Amniotic stem cell (primary cell): ENCODE measurements around the gene WWC2.

ENCODE experiments used
- DNase-seq: peaks from one replicate; lab custom pipeline; 2025; lab: John Stamatoyannopoulos, UW

Gene WWC2

DNA sequence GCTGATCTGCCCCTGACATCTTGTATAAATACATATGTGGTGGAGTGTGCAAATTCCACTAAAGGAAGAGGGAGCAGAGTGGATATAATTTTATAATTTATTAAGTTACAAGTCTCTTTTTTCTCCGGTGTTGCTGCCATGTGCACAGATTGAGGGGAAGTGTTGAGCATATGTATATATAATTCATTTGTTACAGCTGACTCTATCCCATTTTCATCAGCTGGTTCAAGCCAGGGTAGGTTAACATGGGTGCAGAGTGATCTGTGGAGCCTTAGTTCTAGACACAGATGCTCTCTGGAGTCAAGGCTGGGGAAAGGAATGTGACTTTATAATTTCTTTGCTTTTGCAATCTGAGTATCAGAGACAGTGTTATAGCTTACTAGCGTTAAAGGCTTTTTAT lies 103.5 kb downstream of the WWC2 start:
- DNase-seq: no peak

- DNase-seq: no peak
Observed at GRCh38 chr4:183204793-183205192, 105.7 kb downstream of the WWC2 start.

GRCh38 chr4:183205193-183205592 lies 106.1 kb downstream of the WWC2 start:
- DNase-seq: no peak

DNA sequence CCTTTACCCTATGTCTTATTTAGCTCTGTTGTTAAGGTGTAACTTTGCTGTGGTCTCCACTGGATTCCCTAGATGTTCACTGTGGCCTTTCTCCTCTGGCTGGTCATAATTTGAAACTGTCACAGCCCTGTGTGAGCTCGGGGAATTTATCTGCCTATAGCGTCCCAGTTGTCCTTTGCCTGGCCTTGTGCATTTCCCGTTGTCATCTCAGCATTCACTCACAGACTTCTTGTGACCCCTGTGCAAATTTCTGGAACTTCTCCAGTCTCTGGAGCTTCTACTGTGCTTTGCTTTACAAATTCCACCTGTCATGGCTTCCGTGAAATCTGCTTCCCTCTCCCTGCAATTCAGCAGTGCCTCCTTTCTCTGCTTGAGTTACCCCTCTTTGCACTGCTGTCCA lies 106.7 kb downstream of the WWC2 start:
- DNase-seq: no peak

DNA sequence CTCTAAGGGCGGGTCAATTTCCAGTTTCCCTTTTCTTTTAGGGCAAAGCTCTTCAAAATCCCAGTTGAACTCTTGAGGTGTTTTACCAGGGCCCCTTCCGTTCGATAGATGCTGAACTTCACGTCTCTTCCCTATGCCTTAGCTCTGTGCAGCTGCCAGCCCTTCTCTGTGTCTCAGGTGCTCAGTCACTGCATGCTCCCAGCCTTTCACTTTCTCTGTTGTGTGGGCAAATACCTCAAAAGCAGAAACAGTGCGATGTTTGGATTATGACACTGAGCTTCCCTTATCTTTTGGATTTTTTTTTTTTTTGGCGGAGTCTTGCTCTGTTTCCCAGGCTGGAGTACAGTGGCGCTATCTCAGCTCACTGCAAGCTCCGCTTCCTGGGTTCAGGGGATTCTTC lies 112.5 kb downstream of the WWC2 start:
- no peak for DNase-seq

DNA sequence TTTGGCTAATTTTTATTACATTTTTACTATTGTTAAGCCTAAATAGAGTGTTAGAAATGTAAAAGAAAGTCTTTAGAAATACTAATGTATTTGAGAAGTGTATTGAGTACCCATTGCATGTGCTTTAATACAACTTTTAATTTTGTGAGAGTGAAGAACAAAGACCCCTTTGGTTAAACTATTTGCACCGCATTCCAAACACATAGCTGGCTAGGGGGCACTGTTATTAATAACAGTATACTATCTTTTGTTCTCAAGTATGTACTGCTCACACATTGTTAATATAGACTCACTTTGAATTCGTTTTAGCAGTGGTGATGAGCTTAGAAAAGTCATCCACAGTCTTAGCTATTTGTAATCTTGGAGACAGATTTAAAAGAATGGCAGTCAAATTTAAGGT lies 114.9 kb downstream of the WWC2 start:
- no peak for DNase-seq

- DNase-seq: no peak
Observed at GRCh38 chr4:183214912-183215488, 115.9 kb downstream of the WWC2 start.

DNA sequence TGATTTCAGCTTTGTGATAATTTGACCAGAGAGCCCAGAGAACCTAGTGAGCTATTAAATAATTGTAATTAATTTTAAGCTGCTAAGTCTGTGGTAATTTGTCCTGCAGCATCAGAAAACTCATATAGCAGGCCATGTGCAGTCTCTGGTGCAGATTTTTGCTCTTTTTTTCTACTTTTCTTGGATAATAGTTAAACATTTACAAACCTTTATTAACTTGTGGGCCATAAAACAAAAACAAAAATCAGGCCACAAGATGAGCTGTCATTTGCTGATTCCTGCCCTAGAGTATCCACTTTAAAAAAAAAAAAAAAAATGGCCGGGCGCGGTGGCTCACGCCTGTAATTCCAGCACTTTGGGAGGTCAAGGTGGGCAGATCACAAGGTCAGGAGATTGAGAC lies 121.2 kb downstream of the WWC2 start:
- no peak for DNase-seq

DNA sequence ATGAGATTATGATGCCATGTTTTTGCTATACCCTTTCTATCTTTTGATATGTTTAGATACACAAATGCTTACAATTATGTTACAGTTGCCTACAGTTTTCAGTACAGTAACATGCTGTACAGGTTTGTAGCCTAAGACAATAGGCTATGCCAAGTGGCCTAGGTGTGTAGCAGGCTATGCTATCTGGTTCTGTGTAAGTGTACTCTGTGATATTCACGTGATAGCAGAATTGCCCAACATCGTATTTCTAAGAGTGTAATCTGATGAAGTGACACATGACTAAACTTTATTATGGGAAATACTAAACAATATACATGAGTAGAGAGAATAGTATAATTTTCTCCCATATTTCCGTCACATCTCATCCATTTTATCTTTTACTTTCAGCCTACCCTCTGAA lies 124.0 kb downstream of the WWC2 start:
- DNase-seq: no peak

DNA sequence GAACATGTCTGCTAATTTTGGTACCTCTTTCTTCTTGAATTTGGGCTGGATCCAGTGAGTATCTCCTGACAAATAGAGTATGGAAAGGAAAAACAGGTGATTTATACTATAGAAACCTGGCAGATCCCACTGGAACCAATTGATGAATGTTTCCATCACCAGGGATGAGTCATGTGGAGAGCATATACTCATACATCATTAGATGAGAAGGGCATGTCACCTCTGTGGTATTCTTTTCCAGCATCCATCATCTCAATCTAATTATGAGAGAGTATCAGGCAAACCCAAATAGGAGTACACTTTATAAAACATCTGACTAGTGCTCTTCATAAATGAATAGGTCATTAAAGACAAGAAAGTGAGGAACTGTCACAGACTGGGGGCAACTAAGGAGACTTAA lies 130.3 kb downstream of the WWC2 start:
- DNase-seq: no peak

DNA sequence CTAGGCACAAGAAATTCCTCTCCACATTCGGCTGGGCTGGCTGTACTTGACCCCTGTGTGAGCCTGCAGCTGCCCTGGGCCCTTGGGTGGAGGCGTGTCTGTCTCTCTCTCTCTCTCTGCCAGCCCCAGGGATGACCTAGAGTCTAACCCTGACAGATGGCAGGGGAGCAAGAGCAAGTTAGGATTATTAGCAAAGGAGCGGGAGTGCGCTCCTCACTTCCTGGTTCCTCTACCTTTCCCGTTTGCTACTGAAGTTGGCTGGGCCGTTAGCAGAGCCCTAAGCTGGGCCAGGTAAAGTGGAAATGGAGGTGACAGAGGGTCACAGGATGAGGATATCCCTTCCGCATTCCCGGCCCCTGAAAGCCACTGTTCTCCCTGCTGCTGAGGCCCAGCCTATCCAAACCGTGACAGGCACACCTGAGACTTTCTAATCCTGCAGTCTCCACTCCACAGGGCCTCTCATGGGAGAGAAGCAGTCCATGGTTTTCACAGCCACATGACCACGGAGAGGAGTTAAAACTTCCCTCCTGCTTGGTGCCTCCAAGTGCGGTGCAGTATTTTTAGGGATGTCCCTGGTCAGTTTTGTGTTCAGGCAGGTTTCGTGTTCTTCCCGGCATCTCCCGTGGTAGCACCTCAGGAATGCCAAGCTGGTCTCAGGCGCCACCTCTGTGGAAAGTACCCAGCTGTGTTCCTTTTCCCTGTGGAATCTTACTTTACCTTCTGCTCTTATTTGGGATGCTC lies 141.7 kb downstream of the WWC2 start:
- DNase-seq: no peak

- DNase-seq: no peak
Observed at GRCh38 chr4:183241322-183241640, 142.2 kb downstream of the WWC2 start.

GRCh38 chr4:183241721-183242151 lies 142.7 kb downstream of the WWC2 start:
- DNase-seq: no peak

- DNase-seq: no peak
Observed at GRCh38 chr4:183242291-183242690, 143.2 kb downstream of the WWC2 start.

DNA sequence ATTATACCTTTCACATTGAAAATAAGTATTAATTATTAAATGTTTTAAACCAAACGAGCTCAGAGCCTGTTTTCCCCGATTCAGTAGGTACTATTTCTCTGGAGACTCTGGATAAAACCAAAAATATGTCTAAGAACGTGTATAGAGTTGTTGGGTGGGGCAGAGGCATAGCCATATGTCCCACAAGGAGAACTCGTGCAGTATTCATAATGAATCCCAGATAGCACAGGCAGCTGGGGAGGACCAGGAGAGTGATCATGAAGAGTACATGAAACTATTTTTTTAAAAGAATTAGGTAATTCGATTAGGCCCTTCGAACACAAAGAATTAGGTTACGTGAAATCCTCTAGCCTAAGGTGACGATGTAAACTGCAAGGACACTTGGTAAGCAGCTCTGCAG lies 145.0 kb downstream of the WWC2 start:
- no peak for DNase-seq

- DNase-seq: no peak
Observed at GRCh38 chr4:183244506-183244905, 145.4 kb downstream of the WWC2 start.

DNA sequence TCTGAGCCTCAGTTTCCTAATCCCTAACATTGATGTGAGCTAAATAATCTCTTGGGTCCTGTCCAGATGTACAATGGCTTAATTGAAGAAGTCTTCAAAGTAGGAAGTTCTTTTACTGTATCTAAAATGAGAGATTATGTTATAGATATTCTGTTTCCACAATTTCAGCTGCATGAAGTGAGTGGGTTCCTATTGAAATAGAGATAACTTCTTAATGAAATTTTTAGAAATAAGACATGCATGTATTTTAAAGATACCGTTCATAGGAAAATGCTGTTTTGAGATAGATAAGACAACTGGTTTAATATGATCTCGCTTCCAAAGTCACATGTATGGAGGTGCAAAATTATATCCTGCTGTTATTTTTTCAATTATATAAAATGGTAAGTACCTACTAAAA lies 149.1 kb downstream of the WWC2 start:
- DNase-seq: no peak

DNA sequence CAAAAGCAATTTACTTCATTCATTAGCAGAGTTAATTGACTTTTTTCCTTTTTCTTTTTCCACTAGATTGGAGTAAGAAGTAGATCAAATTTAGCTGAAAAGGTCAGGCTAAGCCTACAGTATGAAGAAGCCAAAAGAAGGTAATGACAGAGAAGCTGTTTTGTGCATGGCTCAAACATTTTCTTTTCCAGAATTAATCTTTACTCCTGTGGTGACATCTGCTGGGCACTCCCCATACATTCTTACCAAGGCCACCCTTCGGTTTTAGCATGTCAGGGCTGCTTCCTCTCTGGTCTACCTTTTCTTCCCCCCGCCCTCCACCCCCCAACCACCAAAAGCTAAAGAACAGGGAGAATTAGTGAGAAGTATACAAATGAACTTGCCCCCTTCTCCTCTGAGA lies 150.8 kb downstream of the WWC2 start:
- DNase-seq: no peak

- no peak for DNase-seq
Observed at GRCh38 chr4:183250831-183251230, 151.8 kb downstream of the WWC2 start.

DNA sequence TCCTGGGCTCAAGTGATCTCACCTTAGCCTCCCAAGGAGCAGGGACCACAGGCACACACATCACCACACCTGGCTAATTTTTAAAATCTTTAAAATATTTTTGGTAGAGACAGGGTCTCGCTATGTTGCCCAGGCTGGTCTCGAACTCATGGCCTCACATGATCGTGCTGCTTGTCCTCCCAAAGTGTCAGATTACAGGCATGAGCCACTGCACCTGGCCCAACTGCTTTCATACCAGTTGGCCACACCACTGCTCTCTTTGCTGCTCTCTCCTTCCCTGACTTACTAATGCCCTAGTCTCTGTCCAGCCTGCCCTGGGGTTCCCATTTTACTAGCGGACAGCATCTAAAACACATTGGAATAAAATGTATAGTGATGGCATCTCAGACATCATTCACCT lies 153.9 kb downstream of the WWC2 start:
- no peak for DNase-seq

DNA sequence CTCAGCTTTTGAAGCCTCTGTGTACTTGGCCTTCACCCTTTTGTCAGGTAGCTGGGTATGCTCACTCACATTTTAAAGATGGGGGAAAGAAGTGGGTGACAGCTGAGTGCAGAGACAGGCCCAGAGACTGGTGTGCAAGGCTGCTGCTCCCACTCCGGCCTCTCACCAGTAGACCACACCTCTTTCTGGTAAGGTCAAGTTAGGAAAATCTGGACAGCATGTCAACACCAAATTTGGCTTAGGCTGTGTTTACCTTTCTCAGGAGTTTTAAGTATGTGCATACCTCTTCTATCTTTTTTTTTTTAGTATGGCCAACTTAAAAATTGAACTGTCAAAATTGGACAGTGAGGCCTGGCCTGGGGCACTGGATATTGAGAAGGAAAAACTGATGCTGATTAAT lies 154.4 kb downstream of the WWC2 start:
- DNase-seq: no peak

DNA sequence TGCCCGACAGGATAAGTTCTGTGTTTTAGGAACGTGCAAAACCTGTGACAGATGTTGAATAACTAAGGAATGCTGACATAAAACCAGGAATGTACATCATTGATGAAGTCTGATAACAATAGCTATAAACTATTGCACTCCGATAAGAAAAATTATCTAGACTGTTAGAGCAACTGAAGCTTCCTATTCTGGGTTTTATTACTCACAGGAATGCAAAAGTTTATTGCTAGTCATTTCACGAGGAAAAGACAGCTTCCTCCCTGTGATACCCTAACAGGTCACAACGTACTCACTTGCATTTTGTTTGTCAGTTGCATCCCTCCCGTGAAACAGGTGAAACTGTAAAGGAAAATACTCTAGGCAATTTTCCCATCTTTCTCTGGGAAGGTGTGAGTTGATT lies 155.1 kb downstream of the WWC2 start:
- DNase-seq: no peak

GRCh38 chr4:183255487-183255886 lies 156.4 kb downstream of the WWC2 start:
- no peak for DNase-seq

- no peak for DNase-seq
Observed at GRCh38 chr4:183256343-183256742, 157.3 kb downstream of the WWC2 start.
